GM18511 (cell line): ENCODE data around the gene AGAP3.
"Not testable (repeated sequence)": the region's sequence is repeated elsewhere in the genome, so short reads cannot be mapped to it uniquely, and the experiment has no call there.

Source experiments
- ATAC-seq: cut with Tn5 transposase; IDR thresholded peaks from one replicate; pipeline ENCODE4 v1.9.1; 2021; ENCODE audit warnings: mild to moderate bottlenecking, moderate library complexity; ENCODE audit not compliant: unreplicated experiment

AGAP3 gene

GRCh38 chr7:151085691-151086620, at the start of gene AGAP3:
TSS of gene AGAP3 (plus strand) at chr7:151086475. CDS start at chr7:151086742, 267 bp downstream.
- peak; percentile 49 for ATAC-seq

- ATAC-seq: peak; percentile 75
Measured at GRCh38 chr7:151038951-151039849, 47.1 kb upstream of the AGAP3 start.

GRCh38 chr7:151039850-151040548, 46.3 kb upstream of the AGAP3 start:
- ATAC-seq: peak; percentile 10

GRCh38 chr7:151040616-151041375, 45.5 kb upstream of the AGAP3 start:
- no peak for ATAC-seq

DNA sequence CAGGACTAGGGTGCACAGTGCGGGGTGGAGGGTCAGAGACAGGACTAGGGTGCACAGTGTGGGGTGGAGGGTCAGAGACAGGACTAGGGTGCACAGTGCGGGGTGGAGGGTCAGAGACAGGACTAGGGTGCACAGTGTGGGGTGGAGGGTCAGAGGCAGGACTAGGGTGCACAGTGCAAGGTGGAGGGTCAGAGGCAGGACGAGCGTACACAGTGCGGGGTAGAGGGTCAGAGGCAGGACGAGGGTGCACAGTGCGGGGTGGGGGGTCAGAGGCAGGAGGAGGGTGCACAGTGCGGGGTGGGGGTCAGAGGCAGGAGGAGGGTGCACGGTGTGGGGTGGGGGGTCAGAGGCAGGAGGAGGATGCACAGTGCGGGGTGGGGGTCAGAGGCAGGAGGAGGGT, 42.8 kb upstream of the AGAP3 start:
- ATAC-seq: not testable (repeated sequence)

DNA sequence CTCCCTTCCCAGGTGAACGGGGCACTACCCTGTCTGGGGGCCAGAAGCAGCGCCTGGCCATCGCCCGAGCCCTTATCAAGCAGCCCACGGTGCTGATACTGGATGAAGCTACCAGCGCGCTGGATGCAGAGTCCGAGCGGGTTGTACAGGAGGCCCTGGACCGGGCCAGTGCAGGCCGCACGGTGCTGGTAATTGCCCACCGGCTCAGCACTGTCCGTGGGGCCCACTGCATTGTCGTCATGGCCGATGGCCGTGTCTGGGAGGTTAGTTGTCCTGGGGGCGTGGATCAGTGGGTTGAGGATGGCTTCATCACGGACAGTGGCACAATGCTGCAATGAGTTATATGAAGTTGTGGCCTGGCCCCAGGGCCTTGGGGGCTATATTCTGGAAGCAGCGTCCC, 42.3 kb upstream of the AGAP3 start:
- ATAC-seq: no peak

DNA sequence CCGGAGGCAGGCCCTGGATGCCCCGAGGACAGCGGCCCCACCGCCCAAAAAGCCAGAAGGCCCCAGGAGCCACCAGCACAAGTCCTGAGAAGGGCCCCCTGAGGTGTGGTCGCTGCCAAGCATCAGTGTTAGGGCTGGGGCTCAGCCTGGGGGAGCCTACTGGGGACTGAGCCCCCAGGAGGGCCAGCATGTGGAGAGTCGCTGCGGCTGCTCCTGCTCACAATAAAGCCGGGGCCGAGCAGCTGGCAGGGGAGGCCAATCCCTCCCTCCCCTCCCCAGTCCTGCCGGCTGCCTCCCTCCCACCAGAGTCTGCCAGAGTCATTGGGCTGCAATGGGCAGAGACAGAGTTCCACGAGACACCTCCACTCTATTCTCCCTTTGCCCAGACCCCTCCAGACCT, 41.0 kb upstream of the AGAP3 start:
- ATAC-seq: no peak

- ATAC-seq: no peak
Measured at GRCh38 chr7:151045967-151046366, 40.3 kb upstream of the AGAP3 start.

- no peak for ATAC-seq
Measured at GRCh38 chr7:151046603-151047573, 39.4 kb upstream of the AGAP3 start.

- no peak for ATAC-seq
Measured at GRCh38 chr7:151047976-151048815, 38.1 kb upstream of the AGAP3 start, which contains the start of gene ASIC3. TSS of gene ASIC3 (plus strand) at chr7:151048531. CDS start at chr7:151048886, 355 bp downstream.

- no peak for ATAC-seq
Measured at GRCh38 chr7:151048911-151049463, 37.3 kb upstream of the AGAP3 start.

DNA sequence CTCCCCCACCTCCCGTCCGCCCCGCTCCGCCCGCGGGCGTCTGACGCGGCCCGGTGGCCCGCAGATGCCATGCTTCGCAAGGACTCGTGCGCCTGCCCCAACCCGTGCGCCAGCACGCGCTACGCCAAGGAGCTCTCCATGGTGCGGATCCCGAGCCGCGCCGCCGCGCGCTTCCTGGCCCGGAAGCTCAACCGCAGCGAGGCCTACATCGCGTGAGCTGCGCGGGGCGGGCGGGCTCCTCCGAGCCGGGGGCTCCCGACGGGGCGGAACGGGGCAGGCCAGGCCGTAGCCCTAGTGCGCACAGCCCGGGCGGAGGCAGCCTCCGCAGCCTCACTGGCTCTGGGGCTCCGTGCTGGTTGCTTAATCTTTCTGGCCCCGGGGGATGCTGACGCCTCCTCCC, 35.2 kb upstream of the AGAP3 start:
- ATAC-seq: no peak

- ATAC-seq: no peak
Measured at GRCh38 chr7:151053096-151053495, 33.2 kb upstream of the AGAP3 start.

DNA sequence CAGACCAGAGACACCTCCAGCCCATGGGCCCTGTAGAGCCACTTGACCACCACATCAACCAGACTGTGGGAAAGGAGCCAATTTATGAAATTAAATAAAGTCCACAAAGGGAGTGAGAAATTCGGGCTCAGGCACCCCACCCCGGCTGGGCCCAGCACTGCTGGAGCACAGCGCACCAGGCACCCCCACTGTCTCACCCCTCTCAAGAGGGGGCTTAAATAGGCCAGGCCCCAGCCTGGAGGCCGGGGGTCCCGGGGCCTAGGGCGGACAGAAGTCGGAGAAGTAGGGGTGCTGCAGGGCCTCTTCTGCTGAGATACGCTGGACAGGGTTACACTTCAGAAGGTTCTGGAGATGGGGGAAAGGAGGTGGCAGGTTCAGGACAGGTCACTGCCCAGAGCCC, 32.5 kb upstream of the AGAP3 start:
- no peak for ATAC-seq

- no peak for ATAC-seq
Measured at GRCh38 chr7:151056283-151056665, 30.0 kb upstream of the AGAP3 start.

DNA sequence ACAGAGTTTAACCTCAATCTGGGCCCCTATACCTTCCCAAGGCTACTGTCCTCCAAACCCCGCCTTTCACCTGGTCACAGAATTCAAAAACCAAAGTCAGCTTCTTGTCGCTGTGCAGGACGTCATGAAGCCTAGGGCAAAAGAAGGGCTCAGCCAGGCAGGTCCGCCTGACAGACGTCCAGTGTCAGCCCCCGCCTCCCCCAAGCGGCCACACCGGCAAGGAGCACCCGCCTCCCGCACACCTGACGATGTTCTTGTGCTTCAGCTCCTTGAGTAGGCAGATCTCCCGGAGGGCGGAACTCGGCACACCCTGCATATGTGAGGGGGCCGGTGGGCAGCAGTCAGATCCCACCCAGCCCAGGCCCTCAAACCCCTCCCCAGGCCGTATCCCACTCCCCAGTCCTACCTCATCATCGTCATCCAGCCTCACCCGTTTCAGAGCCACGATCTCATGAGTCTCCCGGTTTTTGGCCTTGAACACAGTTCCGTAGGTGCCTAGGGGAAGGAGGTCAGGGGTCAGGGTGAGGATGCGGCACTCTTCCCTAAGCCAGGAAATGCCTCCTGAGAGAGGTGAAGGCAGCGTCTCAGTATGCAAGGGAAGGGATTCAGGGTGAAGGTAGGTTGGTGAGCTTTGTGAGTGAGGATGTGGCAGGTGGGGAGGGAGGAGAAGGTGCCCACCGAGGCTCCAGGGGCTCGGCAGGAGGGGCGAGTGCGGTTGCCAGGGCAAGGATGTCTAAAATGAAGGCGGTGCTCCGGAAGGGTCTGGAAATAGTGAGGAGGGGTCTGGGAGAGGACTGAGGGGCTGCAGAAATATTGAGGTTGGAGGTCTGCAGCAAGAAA, 29.4 kb upstream of the AGAP3 start:
- no peak for ATAC-seq

DNA sequence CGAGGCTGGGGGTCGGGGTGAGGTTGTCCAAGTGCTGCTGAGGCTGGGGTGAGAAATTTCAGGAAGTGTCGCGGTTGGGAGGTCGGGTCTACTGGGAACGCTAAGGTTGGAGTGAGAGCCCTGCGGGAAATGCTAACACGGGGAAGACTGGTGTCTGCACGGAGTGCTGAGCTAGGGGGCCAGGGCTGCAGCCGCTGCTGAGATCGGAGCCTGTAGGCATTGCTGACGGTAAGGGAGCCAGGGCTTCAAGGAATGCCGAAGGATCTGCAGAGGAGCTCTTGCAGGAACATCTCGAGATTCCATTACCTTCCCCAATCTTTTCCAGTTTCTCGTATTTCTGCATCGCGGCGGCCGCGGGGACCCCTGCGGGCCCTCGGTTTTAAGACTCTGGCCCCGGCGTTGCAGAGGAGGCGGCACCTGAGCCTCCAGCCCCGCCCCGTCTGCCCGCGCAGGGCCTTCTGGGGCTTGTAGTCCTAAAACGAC, 28.7 kb upstream of the AGAP3 start, which contains the start of gene CDK5:
TSS of gene CDK5 (minus strand) at position 392 of the 483 bp plus-strand sequence. CDS start at position 343, 49 bp downstream.
- peak; percentile 26 for ATAC-seq
